GM12878 (cell line): Measurements from ENCODE around the gene KLC4. TPM values are rescaled to one million over a fixed set of nuclear protein-coding genes. Genes with fewer than 3 reads are reported as not detected.

Experiments used
- ATAC-seq: fragments of 200-7000 bp; cut with Tn5 transposase; 3 replicates; pipeline ENCODE4 v1.9.1; 2020; ENCODE audit warnings: mild to moderate bottlenecking, moderate library complexity
- BruUV-seq: library from RNA; stranded (reverse); fragments of 400-500 nt; replicated peaks from 2 replicates; lab custom pipeline; 2021; lab: Mats Ljungman, UMichigan
- CTCF ChIA-PET: fragments of 300-600 bp; sonication (Branson Sonifier 250); formaldehyde crosslinking; extraction: SDS; loops from one replicate; lab custom pipeline; 2021; ENCODE audit warnings: inconsistent platforms; lab: Yijun Ruan, JAX
- POLR2A ChIA-PET: fragments of 350-600 bp; formaldehyde crosslinking; extraction: SDS; loops from one replicate; lab custom pipeline; 2021; ENCODE audit warnings: inconsistent platforms; lab: Charles Lee
- RAD21 ChIA-PET: fragments of 300-600 bp; sonication (Branson Sonifier 250); formaldehyde crosslinking; loops from one replicate; lab custom pipeline; 2023; ENCODE audit warnings: antibody characterized with exemption; ENCODE audit not compliant: unreplicated experiment; lab: Charles Lee
- SMC1A ChIA-PET: fragments of 300-600 bp; sonication (Branson Sonifier 250); formaldehyde crosslinking; loops from one replicate; lab custom pipeline; 2023; ENCODE audit not compliant: unreplicated experiment, uncharacterized antibody; lab: Charles Lee
- DNase-seq: peaks from one replicate; pipeline ENCODE4 v3.0.0-alpha.2; 2011; ENCODE audit warnings: low read depth, low spot score
- FAIRE-seq: peaks from 3 replicates; lab custom pipeline; 2011; peaks lifted over from hg19 to GRCh38; lab: Jason Lieb, UNC
- H2AFZ ChIP-seq: 2 replicates; pipeline ENCODE4 v1.6.0; 2011; ENCODE audit warnings: low read depth, low read length, control low read depth; ENCODE audit not compliant: control insufficient read depth
- H3K27ac ChIP-seq: 2 replicates; pipeline ENCODE4 v1.5.1; 2011; ENCODE audit warnings: control low read depth; ENCODE audit not compliant: control insufficient read depth, insufficient read depth
- H3K27me3 ChIP-seq, 2 experiments: replicated peaks in 1 of 2; 2 replicates each; pipeline versions ENCODE4 v1.6.0 to v1.6.1; 2011; ENCODE audit warnings: low read length in 1 of 2; ENCODE audit not compliant: control insufficient read depth in 2 of 2, insufficient read depth in 2 of 2
- H3K36me3 ChIP-seq, 2 experiments: 2 replicates each; pipeline ENCODE4 v1.5.1; 2011; ENCODE audit warnings: low read length in 1 of 2; ENCODE audit not compliant: control insufficient read depth in 2 of 2, insufficient read depth in 2 of 2
- H3K4me1 ChIP-seq: 2 replicates; pipeline ENCODE4 v1.6.1; 2011; ENCODE audit warnings: mild to moderate bottlenecking, low read length, moderate library complexity, mixed read lengths; ENCODE audit not compliant: control insufficient read depth, insufficient read depth
- H3K4me2 ChIP-seq: 2 replicates; pipeline ENCODE4 v1.6.0; 2011; ENCODE audit warnings: control low read depth; ENCODE audit not compliant: control insufficient read depth, insufficient read depth
- H3K4me3 ChIP-seq: fragments of 200-600 bp; sonication (generic); 2 replicates; pipeline ENCODE4 v1.5.1; 2016
- H3K79me2 ChIP-seq: 2 replicates; pipeline ENCODE4 v1.6.0; 2011; ENCODE audit warnings: low read length; ENCODE audit not compliant: control insufficient read depth, insufficient read depth
- H3K9ac ChIP-seq: 2 replicates; pipeline ENCODE4 v1.8.0; 2011; ENCODE audit warnings: low read length, control low read depth, mixed read lengths; ENCODE audit not compliant: control insufficient read depth, insufficient read depth
- H3K9me3 ChIP-seq: replicated peaks from 3 replicates; pipeline ENCODE4 v1.5.1; 2011; ENCODE audit warnings: mild to moderate bottlenecking, low read length; ENCODE audit not compliant: control insufficient read depth, insufficient read depth
- H4K20me1 ChIP-seq: 2 replicates; pipeline ENCODE4 v1.6.0; 2011; ENCODE audit not compliant: control insufficient read depth, insufficient read depth
- CEBPZ ChIP-seq: fragments of 150-350 bp; IDR thresholded peaks from 2 replicates; pipeline ENCODE4 v1.6.1; 2016; ENCODE audit warnings: low read depth, low read length
- EP300 ChIP-seq, 2 experiments: fragments of 150-350 bp in 1 of 2; IDR thresholded peaks; 2 replicates each; pipeline ENCODE4 v1.6.1; 2011 to 2012; ENCODE audit warnings: low read depth in 2 of 2, low read length in 2 of 2, borderline replicate concordance in 1 of 2, improper control_type of control experiment in 1 of 2, inconsistent platforms in 1 of 2; ENCODE audit not compliant: control insufficient read depth in 1 of 2
- WGBS: methylation state at CpG from one replicate; pipeline ENCODE4 v1.1.6; 2016; ENCODE audit warnings: low lambda C conversion rate; ENCODE audit not compliant: insufficient replicate concordance, insufficient coverage; ENCODE audit errors: missing lambda C conversion rate; 5-methylcytosine and 5-hydroxymethylcytosine counted together
- in situ Hi-C: fragments of 300-500 bp; cut with MboI; formaldehyde crosslinking; loops from 9 replicates; pipeline ENCODE4 v1.14.3; 2018; ENCODE audit warnings: mixed read lengths
- intact Hi-C: fragments of 100-400 bp; cut with micrococcal nuclease; formaldehyde crosslinking; loops from one replicate; pipeline ENCODE4 v1.14.2; 2022; ENCODE audit not compliant: unreplicated experiment
- polyA plus RNA-seq, 11 experiments: library from polyadenylated mRNA; depleted of rRNA in 4 of 11; unstranded in 6 of 11; stranded (reverse) in 5 of 11; fragments of >200 nt; fragmentation: Nextera tagmentation in 4 of 11; fragmentation: Illumina TruSeq in 1 of 11; extraction: Ambion mirVana in 4 of 11; extraction: Trizol in 1 of 11; gene quantifications; 1 replicate in 1 of 11; 2 replicates in 10 of 11; pipeline versions ENCODE4 v1.2.1 to v1.2.3, GENCODE V29; 2011 to 2016; ENCODE audit warnings: inconsistent platforms in 2 of 11, missing spikeins in 2 of 11, low read depth in 1 of 11
- total RNA-seq, 4 experiments: library from RNA; depleted of rRNA in 3 of 4; stranded (reverse); fragments of >200 nt in 3 of 4; fragmentation: Illumina TruSeq in 1 of 4; extraction: Trizol in 1 of 4; gene quantifications; 2 replicates each; pipeline versions ENCODE4 v1.2.1 to v1.2.3, GENCODE V29; 2013 to 2021

The KLC4 gene
- total and polyA plus RNA-seq, 10 of the 15 experiments (the other 5 are each of a cell fraction or from before 2014, with no cell fraction given) = 0.90 to 13.4 (median 6.9) TPM

- WGBS = 56% methylated on average over 2 of the region's 2 CpGs
- ChIA-PET CTCF (no interaction called here), SMC1A (no interaction called here), POLR2A (interaction anchor here (1.1 kb wide), 1 partner anchor 78 kb away, joined by 3 read pairs; the partner anchor contains the start of gene PPP2R5D), RAD21 (interaction anchor here (3.0 kb wide), 1 partner anchor 82 kb away, joined by 16 read pairs; no protein-coding TSS in a partner anchor)
- Histone ChIP-seq H3K27ac (no peak overlapping the region), H3K36me3 (no peaks in the 10 kb centered on the region; a peak in 1 of 4 replicates), H3K4me1 (peaks cover 3% of the 10 kb centered on the region; the same call in 1 of the 2 replicates), H3K27me3 (no peaks in the 10 kb centered on the region), H3K4me3 (no peak overlapping the region), H3K4me2 (no peak overlapping the region), H4K20me1 (no peaks in the 10 kb centered on the region), H3K9me3 (no peaks in the 10 kb centered on the region), H3K79me2 (peaks cover 15% of the 10 kb centered on the region), H3K9ac (no peak overlapping the region), H2AFZ (no peak overlapping the region)
- TF ChIP-seq EP300 (IDR thresholded peaks at IDR 0.05; ENCODE audit: borderline replicate concordance in 1 of 2, control insufficient read depth in 1 of 2, low read depth in 2 of 2, low read length in 2 of 2) (no peak), CEBPZ (no peak)
- BruUV-seq = no TSS peak
- ATAC-seq = no peak
- FAIRE-seq = no peak
- in situ Hi-C loops = no loop called here
- intact Hi-C loops = no loop called here
- DNase-seq = no peak
These were observed 2.4 kb downstream of the KLC4 start for GRCh38 chr6:43061861-43062260.
